Astrocyte (in vitro differentiated cells and primary cell): ENCODE data around the gene A4GALT. TPM values are rescaled to one million over a fixed set of nuclear protein-coding genes. Genes with fewer than 3 reads are reported as not detected.
"Not testable (repeated sequence)": the region's sequence is repeated elsewhere in the genome, so short reads cannot be mapped to it uniquely, and the experiment has no call there.

Experiments used
- DNase-seq: peaks from one replicate; pipeline ENCODE4 v3.0.0-alpha.2; 2010; ENCODE audit warnings: low read depth
- FAIRE-seq: peaks from 2 replicates; lab custom pipeline; 2011; peaks lifted over from hg19 to GRCh38; lab: Jason Lieb, UNC
- H2AFZ ChIP-seq: 2 replicates; pipeline ENCODE4 v1.6.0; 2012; ENCODE audit warnings: low read depth, low read length, inconsistent platforms
- H3K27ac ChIP-seq: 2 replicates; pipeline ENCODE4 v1.5.1; 2011; ENCODE audit warnings: low read depth, low read length, inconsistent platforms
- H3K27me3 ChIP-seq: 2 replicates; pipeline ENCODE4 v1.6.0; 2011; ENCODE audit warnings: low read length, inconsistent platforms; ENCODE audit not compliant: insufficient read depth
- H3K36me3 ChIP-seq: 2 replicates; pipeline ENCODE4 v1.5.1; 2011; ENCODE audit warnings: low read length, inconsistent platforms; ENCODE audit not compliant: insufficient read depth
- H3K4me1 ChIP-seq: 2 replicates; pipeline ENCODE4 v1.5.1; 2011; ENCODE audit warnings: low read length, inconsistent platforms; ENCODE audit not compliant: insufficient read depth
- H3K4me2 ChIP-seq: 2 replicates; pipeline ENCODE4 v1.6.0; 2012; ENCODE audit warnings: low read length, inconsistent platforms
- H3K4me3 ChIP-seq: 2 replicates; pipeline ENCODE4 v1.5.1; 2011; ENCODE audit warnings: low read depth, mild to moderate bottlenecking, low read length, inconsistent platforms; ENCODE audit not compliant: insufficient read depth
- H3K79me2 ChIP-seq: 2 replicates; pipeline ENCODE4 v1.6.0; 2012; ENCODE audit warnings: mild to moderate bottlenecking, low read length, inconsistent platforms; ENCODE audit not compliant: insufficient read depth
- H3K9ac ChIP-seq: 2 replicates; pipeline ENCODE4 v1.6.0; 2012; ENCODE audit warnings: mild to moderate bottlenecking, low read length, inconsistent platforms
- H3K9me3 ChIP-seq: 2 replicates; pipeline ENCODE4 v1.5.1; 2012; ENCODE audit warnings: low read depth, mild to moderate bottlenecking, low read length, inconsistent platforms; ENCODE audit not compliant: insufficient read depth
- H4K20me1 ChIP-seq: 2 replicates; pipeline ENCODE4 v1.6.0; 2012; ENCODE audit warnings: low read length, inconsistent platforms; ENCODE audit not compliant: insufficient read depth
- H3K27ac Mint-ChIP-seq: one replicate; pipeline ENCODE4 v1.8.0; 2021; ENCODE audit warnings: mild to moderate bottlenecking, mixed read lengths; ENCODE audit not compliant: unreplicated experiment
- H3K27me3 Mint-ChIP-seq: one replicate; pipeline ENCODE4 v1.8.0; 2021; ENCODE audit warnings: low read depth, mixed read lengths; ENCODE audit not compliant: unreplicated experiment
- H3K36me3 Mint-ChIP-seq: one replicate; pipeline ENCODE4 v1.8.0; 2021; ENCODE audit warnings: low read depth, mixed read lengths; ENCODE audit not compliant: unreplicated experiment
- H3K4me1 Mint-ChIP-seq: one replicate; pipeline ENCODE4 v1.8.0; 2021; ENCODE audit warnings: low read depth, mixed read lengths; ENCODE audit not compliant: unreplicated experiment
- H3K4me3 Mint-ChIP-seq: one replicate; pipeline ENCODE4 v1.8.0; 2021; ENCODE audit warnings: mild to moderate bottlenecking, moderate library complexity, mixed read lengths; ENCODE audit not compliant: unreplicated experiment
- H3K9me3 Mint-ChIP-seq: one replicate; pipeline ENCODE4 v1.8.0; 2021; ENCODE audit warnings: mild to moderate bottlenecking, mixed read lengths; ENCODE audit not compliant: unreplicated experiment
- CTCF ChIP-seq: IDR thresholded peaks from 2 replicates; pipeline ENCODE4 v1.5.1; 2011; ENCODE audit warnings: low read depth, mild to moderate bottlenecking, inconsistent platforms, low read length, moderate library complexity; ENCODE audit not compliant: insufficient read depth
- EZH2 ChIP-seq: IDR thresholded peaks from 2 replicates; pipeline ENCODE4 v1.6.1; 2012; ENCODE audit warnings: mild to moderate bottlenecking, low read length, inconsistent platforms; ENCODE audit not compliant: insufficient read depth
- total RNA-seq: library from RNA; stranded (reverse); gene quantifications from 2 replicates; pipeline ENCODE4 v1.2.1, GENCODE V29; 2021

The A4GALT gene
- total RNA-seq, 1 donor from 2014 or later = 1.9 TPM

DNA sequence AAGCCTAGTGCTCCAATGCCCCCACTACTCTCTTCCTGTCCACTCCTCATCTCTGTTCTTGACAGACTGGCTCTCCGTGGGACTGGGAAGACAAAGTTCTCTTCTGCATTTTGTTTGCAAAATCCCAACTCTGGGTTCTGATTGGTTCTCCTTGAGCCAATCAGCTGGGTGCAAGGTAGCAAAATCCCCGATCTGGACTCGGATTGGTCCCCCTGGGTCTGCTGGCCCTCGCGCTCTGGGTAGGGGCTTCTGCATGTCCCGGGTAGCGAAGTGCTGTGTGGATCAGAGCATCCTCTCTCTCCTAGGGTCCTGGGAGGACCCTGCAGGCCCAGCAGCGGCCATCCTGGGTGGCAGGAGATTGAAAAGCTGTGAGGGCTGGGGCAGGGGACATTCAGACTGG, 22.3 kb upstream of the A4GALT start:
- H3K27ac Mint-ChIP-seq = no peak overlapping the region
- no peak overlapping the region for H3K4me3 Mint-ChIP-seq
- no peaks in the 10 kb centered on the region for H4K20me1 ChIP-seq
- no peak for TF ChIP-seq CTCF
- no peak for TF ChIP-seq EZH2
- peaks cover 2% of the 10 kb centered on the region for H3K9me3 Mint-ChIP-seq
- no peak overlapping the region for H3K4me3 ChIP-seq
- H3K4me1 Mint-ChIP-seq = peaks cover 9% of the 10 kb centered on the region
- no peak for FAIRE-seq
- no peaks in the 10 kb centered on the region for H3K36me3 ChIP-seq
- no peaks in the 10 kb centered on the region for H3K79me2 ChIP-seq
- no peak overlapping the region for H2AFZ ChIP-seq
- H3K27ac ChIP-seq = no peak overlapping the region
- no peaks in the 10 kb centered on the region for H3K27me3 ChIP-seq
- no peak for DNase-seq
- H3K27me3 Mint-ChIP-seq = peaks cover 7% of the 10 kb centered on the region
- H3K4me1 ChIP-seq = peaks cover 6% of the 10 kb centered on the region
- no peaks in the 10 kb centered on the region for H3K36me3 Mint-ChIP-seq
- H3K9ac ChIP-seq = no peak overlapping the region
- H3K4me2 ChIP-seq = no peak overlapping the region
- H3K9me3 ChIP-seq = no peaks in the 10 kb centered on the region

- not testable (repeated sequence) for H3K27ac Mint-ChIP-seq, H3K36me3 ChIP-seq, DNase-seq, H3K4me3 Mint-ChIP-seq, H3K27me3 ChIP-seq, H4K20me1 ChIP-seq, H3K9me3 ChIP-seq, FAIRE-seq, H3K9ac ChIP-seq, H3K4me1 Mint-ChIP-seq, H3K36me3 Mint-ChIP-seq, H3K4me1 ChIP-seq, H3K79me2 ChIP-seq, H3K27ac ChIP-seq, H3K4me2 ChIP-seq, H3K4me3 ChIP-seq, H3K9me3 Mint-ChIP-seq, H2AFZ ChIP-seq
- peaks cover 17% of the 10 kb centered on the region for H3K27me3 Mint-ChIP-seq
Measured at GRCh38 chr22:42740320-42740719, 19.6 kb upstream of the A4GALT start.

GRCh38 chr22:42734406-42734805, 13.7 kb upstream of the A4GALT start:
- TF ChIP-seq CTCF (no peak), EZH2 (no peak)
- no peaks in the 10 kb centered on the region for H3K79me2 ChIP-seq
- H3K4me1 Mint-ChIP-seq = no peaks in the 10 kb centered on the region
- H3K36me3 ChIP-seq = no peaks in the 10 kb centered on the region
- H3K27me3 ChIP-seq = peaks cover 8% of the 10 kb centered on the region
- H3K4me2 ChIP-seq = no peak overlapping the region
- H3K27me3 Mint-ChIP-seq = peaks cover 14% of the 10 kb centered on the region
- H3K4me3 ChIP-seq = no peak overlapping the region
- H3K9ac ChIP-seq = no peak overlapping the region
- H3K27ac ChIP-seq = no peak overlapping the region
- no peak overlapping the region for H3K27ac Mint-ChIP-seq
- peaks cover 3% of the 10 kb centered on the region for H3K9me3 Mint-ChIP-seq
- no peaks in the 10 kb centered on the region for H3K4me1 ChIP-seq
- H3K4me3 Mint-ChIP-seq = no peak overlapping the region
- no peak for FAIRE-seq
- no peaks in the 10 kb centered on the region for H4K20me1 ChIP-seq
- no peak for DNase-seq
- H2AFZ ChIP-seq = no peak overlapping the region
- H3K36me3 Mint-ChIP-seq = no peaks in the 10 kb centered on the region
- no peaks in the 10 kb centered on the region for H3K9me3 ChIP-seq

GRCh38 chr22:42733394-42733793, 12.7 kb upstream of the A4GALT start:
- not testable (repeated sequence) for H2AFZ ChIP-seq, H3K27ac Mint-ChIP-seq, H3K27ac ChIP-seq, H3K36me3 Mint-ChIP-seq, H3K4me3 ChIP-seq, H3K4me2 ChIP-seq, H3K36me3 ChIP-seq, H3K9me3 Mint-ChIP-seq, DNase-seq, H4K20me1 ChIP-seq, H3K27me3 ChIP-seq, H3K9me3 ChIP-seq, H3K79me2 ChIP-seq, H3K4me1 Mint-ChIP-seq, H3K9ac ChIP-seq, H3K4me1 ChIP-seq, H3K4me3 Mint-ChIP-seq, FAIRE-seq
- peaks cover 12% of the 10 kb centered on the region for H3K27me3 Mint-ChIP-seq
